SK-N-MC (cell line): ENCODE measurements around the gene CAVIN1.
A peak's percentile ranks its signal among the peaks of the same experiment; 100 is the strongest.

ENCODE experiments used
- DNase-seq: peaks from one replicate; pipeline ENCODE4 v3.0.0-alpha.2; 2011; ENCODE audit warnings: low read depth, low spot score
- H3K27ac ChIP-seq: fragments of 200-600 bp; sonication (generic); 2 replicates; pipeline ENCODE4 v1.5.1; 2016; ENCODE audit warnings: mixed run types
- H3K36me3 ChIP-seq: fragments of 200-600 bp; sonication (generic); 2 replicates; pipeline ENCODE4 v1.6.1; 2017; ENCODE audit warnings: antibody characterized with exemption, low read length, mixed read lengths; ENCODE audit not compliant: insufficient read depth
- H3K4me3 ChIP-seq: fragments of 200-600 bp; sonication (generic); 2 replicates; pipeline ENCODE4 v1.5.1; 2016
- H3K9ac ChIP-seq: fragments of 200-600 bp; sonication (generic); 2 replicates; pipeline ENCODE4 v1.8.0; 2017; ENCODE audit warnings: mixed run types, mixed read lengths; ENCODE audit not compliant: insufficient read length
- H3K9me3 ChIP-seq: fragments of 200-600 bp; sonication (generic); 2 replicates; pipeline ENCODE4 v1.6.1; 2017; ENCODE audit warnings: low read depth, mild to moderate bottlenecking, antibody characterized with exemption, low read length, moderate library complexity, mixed read lengths
- EZH2 ChIP-seq: fragments of 200-600 bp; sonication (generic); IDR thresholded peaks from one replicate; pipeline ENCODE4 v1.6.1; 2017; ENCODE audit warnings: antibody characterized with exemption
- FOXP2 ChIP-seq: optimal IDR thresholded peaks from 2 replicates; pipeline ENCODE3; 2011; ENCODE audit warnings: mild to moderate bottlenecking, moderate library complexity; ENCODE audit not compliant: insufficient read depth; ENCODE audit errors: extremely low read length, control extremely low read depth
- POLR2AphosphoS5 ChIP-seq: IDR thresholded peaks from 2 replicates; pipeline ENCODE4 v1.6.1; 2012; ENCODE audit warnings: mild to moderate bottlenecking, low read depth, low read length, borderline replicate concordance

Gene CAVIN1

GRCh38 chr17:42389135-42389417, 34.0 kb downstream of the CAVIN1 start:
- DNase-seq: no peak
- Histone ChIP-seq H3K36me3 (no peaks in the 10 kb centered on the region), H3K27ac (peak overlapping the region; percentile 74), H3K9ac (peak overlapping the region; percentile 35), H3K9me3 (no peaks in the 10 kb centered on the region), H3K4me3 (peak overlapping the region; percentile 89)
- TF ChIP-seq EZH2 (no peak), POLR2AphosphoS5 (no peak), FOXP2 (no peak)

- no peak for TF ChIP-seq EZH2
- peak; percentile 98 for TF ChIP-seq FOXP2
- TF ChIP-seq POLR2AphosphoS5: peak; percentile 86
- Histone ChIP-seq H3K27ac (peak within 1 kb of the TSS; percentile 74), H3K9ac (peak within 1 kb of the TSS; percentile 78), H3K36me3 (0 out of 2 replicates have a peak, but pooled peaks cover 1% of the 10 kb centered on the region), H3K4me3 (peak within 1 kb of the TSS; percentile 89), H3K9me3 (no peaks in the 10 kb centered on the region)
- DNase-seq: peak; percentile 98
Observed at GRCh38 chr17:42388381-42389134, 34.5 kb downstream of the CAVIN1 start, which contains the start of gene STAT3. Gene STAT3 (minus strand): TSS chr17:42388442. CDS start chr17:42348516, 39,926 bp downstream.

- no peaks in the 10 kb centered on the region for H3K9me3 ChIP-seq
- no peak for TF ChIP-seq POLR2AphosphoS5
- no peak for TF ChIP-seq EZH2
- TF ChIP-seq FOXP2: no peak
- peak overlapping the region; percentile 55 for H3K27ac ChIP-seq
- peak overlapping the region; percentile 89 for H3K4me3 ChIP-seq
- DNase-seq: no peak
- 0 out of 2 replicates have a peak, but pooled peaks cover 3% of the 10 kb centered on the region for H3K36me3 ChIP-seq
- peak overlapping the region; percentile 78 for H3K9ac ChIP-seq
Observed at GRCh38 chr17:42387661-42388380, 35.2 kb downstream of the CAVIN1 start.

- Histone ChIP-seq H3K36me3 (0 out of 2 replicates have a peak, but pooled peaks cover 3% of the 10 kb centered on the region), H3K9me3 (no peaks in the 10 kb centered on the region), H3K27ac (peak overlapping the region; percentile 55), H3K4me3 (peak overlapping the region; percentile 89), H3K9ac (peak overlapping the region; percentile 78)
- TF ChIP-seq FOXP2 (no peak), EZH2 (no peak), POLR2AphosphoS5 (peak; percentile 33; the same call in 1 of the 2 replicates)
- DNase-seq: peak; percentile 66
Observed at GRCh38 chr17:42386777-42387657, 36.0 kb downstream of the CAVIN1 start.

- no peak for TF ChIP-seq EZH2
Observed at GRCh38 chr17:42381898-42382297, 41.2 kb downstream of the CAVIN1 start.

GRCh38 chr17:42380935-42381334, 42.1 kb downstream of the CAVIN1 start:
- no peak for TF ChIP-seq FOXP2
- TF ChIP-seq EZH2: no peak
- no peak for TF ChIP-seq POLR2AphosphoS5
- no peak overlapping the region for H3K4me3 ChIP-seq
- H3K9ac ChIP-seq: no peak overlapping the region

More at GRCh38 chr17:42381898-42382297, 41.2 kb downstream of the CAVIN1 start:
- Histone ChIP-seq H3K36me3 (0 out of 2 replicates have a peak, but pooled peaks cover 3% of the 10 kb centered on the region), H3K9me3 (no peaks in the 10 kb centered on the region), H3K27ac (peak overlapping the region; percentile 51; the same call in 1 of the 2 replicates), H3K4me3 (no peak overlapping the region), H3K9ac (no peak overlapping the region)
- DNase-seq: no peak

GRCh38 chr17:42378959-42379594, 44.0 kb downstream of the CAVIN1 start:
- Histone ChIP-seq H3K36me3 (0 out of 2 replicates have a peak, but pooled peaks cover 3% of the 10 kb centered on the region), H3K9ac (peak overlapping the region; percentile 63), H3K4me3 (peak overlapping the region; percentile 74), H3K27ac (peak overlapping the region; percentile 82), H3K9me3 (no peaks in the 10 kb centered on the region)
- DNase-seq: no peak
- TF ChIP-seq FOXP2 (no peak), POLR2AphosphoS5 (no peak), EZH2 (no peak)

More at GRCh38 chr17:42380935-42381334, 42.1 kb downstream of the CAVIN1 start:
- 0 out of 2 replicates have a peak, but pooled peaks cover 3% of the 10 kb centered on the region for H3K36me3 ChIP-seq
- H3K9me3 ChIP-seq: no peaks in the 10 kb centered on the region
- no peak overlapping the region for H3K27ac ChIP-seq
- no peak for DNase-seq
